Activated T-helper 17 cell treated with anti-CD3 and anti-CD28 coated beads, Interleukin-2, amount 50 U/mL, for 72 hours (primary cell): Measurements from ENCODE around the gene C2orf72. TPM values are rescaled to one million over a fixed set of nuclear protein-coding genes. Genes with fewer than 3 reads are reported as not detected.
"Not testable (repeated sequence)": the region's sequence is repeated elsewhere in the genome, so short reads cannot be mapped to it uniquely, and the experiment has no call there.

Experiments
- ATAC-seq: fragments of 150-1000 bp; cut with Tn5 transposase; replicated peaks from 2 replicates; pipeline ENCODE4 v1.10.0; 2021; ENCODE audit warnings: mild to moderate bottlenecking, moderate library complexity
- H3K27ac Mint-ChIP-seq: one replicate; pipeline ENCODE4 v1.8.0; 2022; ENCODE audit warnings: mixed read lengths
- H3K27me3 Mint-ChIP-seq: one replicate; pipeline ENCODE4 v1.8.0; 2022; ENCODE audit warnings: mixed read lengths
- H3K36me3 Mint-ChIP-seq: one replicate; pipeline ENCODE4 v1.8.0; 2022; ENCODE audit warnings: low read depth, mild to moderate bottlenecking, mixed read lengths
- H3K4me1 Mint-ChIP-seq: one replicate; pipeline ENCODE4 v1.8.0; 2022; ENCODE audit warnings: mixed read lengths
- H3K4me3 Mint-ChIP-seq: one replicate; pipeline ENCODE4 v1.8.0; 2022; ENCODE audit warnings: mild to moderate bottlenecking, mixed read lengths
- H3K9me3 Mint-ChIP-seq: one replicate; pipeline ENCODE4 v1.8.0; 2022; ENCODE audit warnings: mixed read lengths
- total RNA-seq, 2 donors: library from RNA; stranded (reverse); gene quantifications; one replicate each; pipeline ENCODE4 v1.2.3, GENCODE V29; 2022

Gene C2orf72
- total RNA-seq, 2 donors from 2014 or later = 0.48 to 3.3 TPM

DNA sequence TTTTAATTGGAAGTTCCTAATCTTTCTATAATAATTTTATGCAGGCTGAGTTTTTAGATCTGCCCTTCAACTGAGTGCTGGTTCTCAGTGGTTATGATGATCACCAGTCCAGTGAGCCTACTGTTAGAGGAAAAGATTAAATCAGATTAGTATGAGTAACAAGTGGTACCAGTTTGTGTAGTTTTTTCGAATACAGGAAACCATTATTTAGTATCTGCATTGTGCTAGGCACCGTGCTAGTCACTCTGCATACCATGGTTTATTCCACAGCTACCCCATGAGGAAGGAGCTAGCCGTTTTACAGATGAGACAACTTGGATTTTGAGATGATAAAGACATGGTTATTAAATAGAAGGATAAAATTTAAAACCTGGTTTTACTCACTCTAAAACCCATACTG, 25.5 kb downstream of the C2orf72 start:
- Mint-ChIP-seq H3K27ac (no peak overlapping the region), H3K27me3 (no peaks in the 10 kb centered on the region), H3K4me1 (peaks cover 25% of the 10 kb centered on the region), H3K4me3 (no peak overlapping the region), H3K36me3 (peaks cover 95% of the 10 kb centered on the region), H3K9me3 (no peaks in the 10 kb centered on the region)
- no peak for ATAC-seq

DNA sequence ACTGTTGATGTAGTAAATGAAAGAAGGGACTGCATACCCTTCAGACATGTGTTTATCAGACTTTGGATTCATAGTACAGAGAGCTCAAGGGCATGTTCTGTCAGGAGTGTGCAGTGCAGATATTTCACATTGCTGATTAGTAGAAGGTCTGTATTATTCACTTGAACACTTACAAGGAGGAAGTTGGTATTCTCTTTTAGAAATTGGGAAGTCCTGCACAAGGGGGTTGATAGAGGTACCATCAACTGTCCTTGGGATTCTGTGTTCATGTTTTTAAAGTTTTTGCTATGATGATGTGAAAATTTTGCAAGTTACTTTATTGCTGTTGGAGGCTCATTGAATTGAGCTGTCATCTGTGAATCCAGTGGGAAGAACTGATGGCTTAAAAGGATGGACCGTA, 26.0 kb downstream of the C2orf72 start:
- Mint-ChIP-seq H3K4me3 (no peak overlapping the region), H3K9me3 (no peaks in the 10 kb centered on the region), H3K27ac (no peak overlapping the region), H3K36me3 (peaks cover 95% of the 10 kb centered on the region), H3K4me1 (peaks cover 25% of the 10 kb centered on the region), H3K27me3 (no peaks in the 10 kb centered on the region)
- ATAC-seq = no peak

DNA sequence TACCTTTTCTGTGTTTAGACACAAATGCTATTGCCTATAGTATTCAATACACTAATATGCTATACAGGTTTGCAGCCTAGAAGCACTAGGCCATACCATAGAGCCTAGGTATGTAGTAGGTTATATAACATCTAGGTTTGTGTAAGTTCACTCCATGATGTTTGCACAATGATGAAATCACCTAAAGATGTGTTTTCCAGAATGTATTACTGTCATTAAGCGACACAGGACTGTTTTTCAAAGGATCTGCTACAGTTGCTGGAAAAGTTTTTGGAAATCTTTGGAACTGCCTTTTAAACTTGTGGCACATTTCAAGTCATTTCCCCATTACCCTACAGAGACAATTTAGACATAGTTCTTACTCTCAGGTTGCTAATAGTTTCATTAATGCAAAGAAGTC, 28.6 kb downstream of the C2orf72 start:
- Mint-ChIP-seq H3K9me3 (no peaks in the 10 kb centered on the region), H3K36me3 (peaks cover 97% of the 10 kb centered on the region), H3K27ac (no peak overlapping the region), H3K27me3 (no peaks in the 10 kb centered on the region), H3K4me1 (peaks cover 12% of the 10 kb centered on the region), H3K4me3 (no peak overlapping the region)
- ATAC-seq = no peak

DNA sequence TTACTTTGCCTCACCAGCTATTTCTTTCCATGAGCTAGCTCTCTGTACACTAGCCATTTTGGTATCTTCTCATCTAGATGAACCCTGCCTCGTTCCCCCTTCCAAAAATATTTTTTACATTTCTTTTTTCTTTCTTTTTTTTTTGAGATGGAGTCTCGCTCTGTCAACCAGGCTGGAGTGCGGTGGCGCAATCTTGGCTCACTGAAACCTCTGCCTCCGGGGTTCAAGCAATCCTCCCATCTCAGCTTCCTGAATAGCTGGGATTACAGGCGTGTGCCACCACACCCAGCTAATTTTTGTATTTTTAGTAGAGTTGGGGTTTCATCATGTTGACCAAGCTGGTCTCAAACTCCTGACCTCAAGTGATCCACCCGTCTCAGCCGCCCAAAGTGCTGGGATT, 30.2 kb downstream of the C2orf72 start:
- not testable (repeated sequence) for H3K4me3 Mint-ChIP-seq, H3K27me3 Mint-ChIP-seq, ATAC-seq, H3K9me3 Mint-ChIP-seq
- Mint-ChIP-seq H3K36me3 (peaks cover 97% of the 10 kb centered on the region), H3K4me1 (peaks cover 12% of the 10 kb centered on the region), H3K27ac (peak overlapping the region; percentile 65)

GRCh38 chr2:231068525-231069222, 31.4 kb downstream of the C2orf72 start:
- peak; percentile 98 for ATAC-seq
- H3K4me3 Mint-ChIP-seq = peak overlapping the region; percentile 7
- peak overlapping the region; percentile 65 for H3K27ac Mint-ChIP-seq

GRCh38 chr2:231069379-231070054, 32.2 kb downstream of the C2orf72 start:
- Mint-ChIP-seq H3K27me3 (no peaks in the 10 kb centered on the region), H3K36me3 (peaks cover 97% of the 10 kb centered on the region), H3K4me1 (peaks cover 12% of the 10 kb centered on the region), H3K27ac (no peak overlapping the region), H3K4me3 (no peak overlapping the region), H3K9me3 (no peaks in the 10 kb centered on the region)
- ATAC-seq = peak; percentile 53

More at GRCh38 chr2:231068525-231069222, 31.4 kb downstream of the C2orf72 start:
- no peaks in the 10 kb centered on the region for H3K27me3 Mint-ChIP-seq
- H3K36me3 Mint-ChIP-seq = peaks cover 97% of the 10 kb centered on the region
- no peaks in the 10 kb centered on the region for H3K9me3 Mint-ChIP-seq
- H3K4me1 Mint-ChIP-seq = peaks cover 12% of the 10 kb centered on the region

DNA sequence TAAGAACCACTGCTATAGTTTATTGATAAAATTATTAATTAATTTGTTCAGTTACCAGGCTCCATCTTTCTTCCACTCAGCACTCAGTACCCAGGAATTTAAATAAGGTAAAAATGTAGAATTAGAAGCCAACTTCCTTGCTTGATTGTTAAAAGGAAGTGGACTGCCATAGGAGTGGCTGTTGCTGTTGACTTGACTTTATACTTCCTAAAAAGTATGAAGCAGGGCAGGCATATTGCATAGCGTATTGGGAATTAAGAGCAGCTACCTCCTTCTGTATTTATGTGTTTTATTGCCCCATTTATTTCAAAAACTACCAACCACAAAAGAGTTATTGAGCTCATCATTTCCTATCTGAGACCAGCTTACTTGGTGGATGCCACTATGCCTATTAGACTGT, 47.2 kb downstream of the C2orf72 start:
- H3K36me3 Mint-ChIP-seq = peaks cover 97% of the 10 kb centered on the region
- H3K27ac Mint-ChIP-seq = no peak overlapping the region
- H3K4me3 Mint-ChIP-seq = no peak overlapping the region
- H3K9me3 Mint-ChIP-seq = no peaks in the 10 kb centered on the region
- H3K27me3 Mint-ChIP-seq = no peaks in the 10 kb centered on the region
- H3K4me1 Mint-ChIP-seq = peaks cover 4% of the 10 kb centered on the region
- no peak for ATAC-seq

DNA sequence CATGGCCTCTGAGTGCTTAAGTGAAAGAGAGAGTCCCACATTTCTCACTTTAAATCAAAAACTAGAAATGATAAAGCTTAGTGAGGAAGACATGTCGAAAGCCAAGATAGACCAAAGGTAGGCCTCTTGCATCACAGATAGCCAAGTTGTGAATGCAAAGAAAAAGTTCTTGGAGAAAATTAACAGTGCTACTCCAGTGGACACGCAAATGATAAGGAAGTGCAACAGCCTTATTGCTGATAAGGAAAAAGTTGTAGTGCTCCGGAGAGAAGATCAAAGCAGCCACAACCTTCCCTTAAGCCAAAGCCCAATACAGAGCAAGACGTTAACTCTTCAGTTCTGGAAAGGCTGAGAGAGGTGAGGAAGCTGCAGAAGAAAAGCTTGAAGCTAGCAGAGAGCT, 51.4 kb downstream of the C2orf72 start:
- no peaks in the 10 kb centered on the region for H3K9me3 Mint-ChIP-seq
- H3K27ac Mint-ChIP-seq = peak overlapping the region; percentile 74
- H3K4me1 Mint-ChIP-seq = peaks cover 4% of the 10 kb centered on the region
- H3K36me3 Mint-ChIP-seq = peaks cover 96% of the 10 kb centered on the region
- no peak overlapping the region for H3K4me3 Mint-ChIP-seq
- H3K27me3 Mint-ChIP-seq = no peaks in the 10 kb centered on the region
- ATAC-seq = no peak

DNA sequence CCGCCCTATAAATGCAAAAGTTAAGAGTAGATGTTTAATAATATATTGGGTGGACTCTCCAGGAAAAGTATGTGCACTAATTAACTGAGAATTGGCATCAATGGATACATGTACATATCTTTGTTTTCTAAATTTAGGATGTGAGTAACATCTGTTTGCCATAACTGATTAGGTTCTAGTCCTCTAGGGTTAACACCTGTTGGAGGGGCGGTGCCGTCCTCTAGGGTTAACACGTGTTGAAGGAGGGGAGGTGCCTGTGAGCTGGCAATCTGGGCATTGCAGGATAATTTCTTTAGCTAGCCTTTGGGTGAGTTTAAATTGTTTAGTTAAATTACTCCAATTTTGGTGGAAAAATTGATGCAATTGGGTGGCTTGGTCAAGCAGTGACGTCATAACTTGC, 56.6 kb downstream of the C2orf72 start:
- H3K9me3 Mint-ChIP-seq = peaks cover 15% of the 10 kb centered on the region
- no peak for ATAC-seq
- H3K27ac Mint-ChIP-seq = no peak overlapping the region
- H3K36me3 Mint-ChIP-seq = peaks cover 96% of the 10 kb centered on the region
- no peaks in the 10 kb centered on the region for H3K27me3 Mint-ChIP-seq
- no peaks in the 10 kb centered on the region for H3K4me1 Mint-ChIP-seq
- H3K4me3 Mint-ChIP-seq = no peak overlapping the region

- no peak for ATAC-seq
- Mint-ChIP-seq H3K27me3 (no peaks in the 10 kb centered on the region), H3K4me3 (no peak overlapping the region), H3K36me3 (peaks cover 99% of the 10 kb centered on the region), H3K9me3 (peaks cover 16% of the 10 kb centered on the region), H3K4me1 (no peaks in the 10 kb centered on the region), H3K27ac (no peak overlapping the region)
Measured at GRCh38 chr2:231094736-231095346, 57.5 kb downstream of the C2orf72 start.

Other genes with a start within 250 kb of the C2orf72 start
- gene ITM2C, start 172.6 kb upstream of the C2orf72 start, total RNA-seq = 10 to 100 TPM; 28.7 to 45.0 TPM
- 10 to 100 TPM; 11.1 to 19.9 TPM for gene GPR55, start 112.3 kb upstream of the C2orf72 start, total RNA-seq
- 1 to 10 TPM; 2.2 to 2.5 TPM for gene SPATA3, start 41.4 kb upstream of the C2orf72 start, total RNA-seq
- 100 to 1,000 TPM in 1 of 2 donors, 10 to 100 TPM in 1; 70.2 to 154 TPM for gene PSMD1, start 19.3 kb downstream of the C2orf72 start, total RNA-seq
- gene HTR2B, start 87.5 kb downstream of the C2orf72 start, total RNA-seq = not detected
- gene ARMC9, start 161.1 kb downstream of the C2orf72 start, total RNA-seq = 1 to 10 TPM; 1.6 to 2.0 TPM